Measurements from ENCODE around the gene ZBTB16.

GRCh38 chr11:114033572-114033971 lies 25.9 kb upstream of the ZBTB16 start:
- no peak for TF ChIP-seq ARID3A (IDR thresholded peaks at IDR 0.05; ENCODE audit: low read depth, low read length)
- no peak for TF ChIP-seq CTCF (CRISPR knock-in tag; IDR thresholded peaks at IDR 0.05)
- TF ChIP-seq PAX8 (CRISPR knock-in tag; IDR thresholded peaks at IDR 0.05; ENCODE audit: borderline replicate concordance), result no peak
- TF ChIP-seq EZH2 (conservative IDR thresholded peaks at IDR 0.05; ENCODE audit: low read depth, low read length), result no peak
- TF ChIP-seq ZNF792 (CRISPR knock-in tag; IDR thresholded peaks at IDR 0.05), result no peak

Measured in HepG2 (cell line).